Colonic mucosa (tissue), 4 donors: ENCODE results near the gene KRTAP4-9. TPM values are rescaled to one million over a fixed set of nuclear protein-coding genes. Genes with fewer than 3 reads are reported as not detected.

Experiments used
- DNase-seq: peaks from one replicate; pipeline ENCODE4 v3.0.0-alpha.2; 2020
- H3K27ac ChIP-seq: fragments of 200-600 bp; one replicate; pipeline ENCODE4 v1.8.0; 2021
- H3K27me3 ChIP-seq: fragments of 200-600 bp; one replicate; pipeline ENCODE4 v1.8.0; 2021
- H3K36me3 ChIP-seq: fragments of 200-600 bp; one replicate; pipeline ENCODE4 v1.8.0; 2021
- H3K4me1 ChIP-seq: fragments of 200-600 bp; one replicate; pipeline ENCODE4 v1.8.0; 2021; ENCODE audit warnings: mild to moderate bottlenecking
- H3K4me3 ChIP-seq: fragments of 200-600 bp; one replicate; pipeline ENCODE4 v1.8.0; 2021
- H3K9ac ChIP-seq, 2 donors: one replicate each; pipeline ENCODE4 v1.7.0; 2013; ENCODE audit warnings: control low read depth in 2 of 2, low read depth in 2 of 2, low read length in 2 of 2
- H3K9me3 ChIP-seq: fragments of 200-600 bp; one replicate; pipeline ENCODE4 v1.8.0; 2021
- CTCF ChIP-seq: fragments of 200-600 bp; IDR thresholded peaks from one replicate; pipeline ENCODE4 v1.8.0; 2022; ENCODE audit warnings: antibody characterized with exemption, mild to moderate bottlenecking
- intact Hi-C: fragments of 100-400 bp; cut with DNase I; formaldehyde crosslinking; loops from one replicate; pipeline ENCODE4 v1.14.1; 2022
- total RNA-seq, 2 donors: library from RNA; stranded (reverse); fragmentation: NEBNext Ultra II Directional in 1 of 2; extraction: Animal tissue kit (Norgen Biotek cat#: 25700) in 1 of 2; gene quantifications; one replicate each; pipeline ENCODE4 v1.2.1, GENCODE V29; 2021
- donor health status: healthy.
- donor health status: DM: no; HTN: no; CAD: no.
- donor health status: DM: no; HTN: no; CAD: no.

KRTAP4-9 gene
- total RNA-seq, 2 donors from 2014 or later, result not detected

GRCh38 chr17:41151525-41151924 lies 46.3 kb downstream of the KRTAP4-9 start:
- Histone ChIP-seq H3K36me3 (no peaks in the 10 kb centered on the region), H3K9ac (no peak overlapping the region)

GRCh38 chr17:41153856-41154255 lies 48.7 kb downstream of the KRTAP4-9 start:
- Histone ChIP-seq H3K4me3 (no peak overlapping the region), H3K27me3 (no peaks in the 10 kb centered on the region), H3K9ac (no peak overlapping the region), H3K36me3 (no peaks in the 10 kb centered on the region), H3K27ac (no peak overlapping the region), H3K4me1 (no peaks in the 10 kb centered on the region), H3K9me3 (no peaks in the 10 kb centered on the region)
- DNase-seq, result no peak
- TF ChIP-seq CTCF, result no peak
- intact Hi-C loops, result no loop called here

More at GRCh38 chr17:41151525-41151924, 46.3 kb downstream of the KRTAP4-9 start:
- no peaks in the 10 kb centered on the region for H3K4me1 ChIP-seq
- H3K27ac ChIP-seq, result no peak overlapping the region
- H3K9me3 ChIP-seq, result no peaks in the 10 kb centered on the region
- intact Hi-C loops, result no loop called here
- no peak for DNase-seq
- no peaks in the 10 kb centered on the region for H3K27me3 ChIP-seq
- no peak overlapping the region for H3K4me3 ChIP-seq
- no peak for TF ChIP-seq CTCF

Other genes starting within 250 kb of the KRTAP4-9 start
- 1 to 10 TPM; 2.2 to 4.4 TPM for gene KRT12, start 238.2 kb upstream of the KRTAP4-9 start, total RNA-seq
- 1,000 to 10,000 TPM; 1,610 to 1,735 TPM for gene KRT20, start 220.1 kb upstream of the KRTAP4-9 start, total RNA-seq
- 1 to 10 TPM in 1 of 2 donors, under 1 TPM in 1; 0.27 to 1.2 TPM for gene KRT23, start 167.7 kb upstream of the KRTAP4-9 start, total RNA-seq
- gene KRT39, start 138.4 kb upstream of the KRTAP4-9 start, total RNA-seq, result not detected
- under 1 TPM in 1 of 2 donors, not detected in 1; 0.32 TPM for gene KRT40, start 121.1 kb upstream of the KRTAP4-9 start, total RNA-seq
- not detected for gene KRTAP3-3, start 111.2 kb upstream of the KRTAP4-9 start, total RNA-seq
- not detected for gene KRTAP3-2, start 105.5 kb upstream of the KRTAP4-9 start, total RNA-seq
- gene KRTAP3-1, start 96.3 kb upstream of the KRTAP4-9 start, total RNA-seq, result not detected
- not detected for gene KRTAP1-5, start 78.2 kb upstream of the KRTAP4-9 start, total RNA-seq
- not detected for gene KRTAP1-4, start 75.2 kb upstream of the KRTAP4-9 start, total RNA-seq
- not detected for gene KRTAP1-3, start 70.5 kb upstream of the KRTAP4-9 start, total RNA-seq
- gene KRTAP1-1, start 63.9 kb upstream of the KRTAP4-9 start, total RNA-seq, result not detected
- gene KRTAP2-1, start 58.1 kb upstream of the KRTAP4-9 start, total RNA-seq, result not detected
- gene KRTAP2-2, start 50.2 kb upstream of the KRTAP4-9 start, total RNA-seq, result not detected
- not detected for gene KRTAP2-3, start 45.3 kb upstream of the KRTAP4-9 start, total RNA-seq
- gene KRTAP2-4, start 39.5 kb upstream of the KRTAP4-9 start, total RNA-seq, result not detected
- not detected for gene KRTAP4-7, start 21.2 kb upstream of the KRTAP4-9 start, total RNA-seq
- gene KRTAP4-8, start 7.2 kb upstream of the KRTAP4-9 start, total RNA-seq, result not detected
- not detected for gene KRTAP4-16, start 3.2 kb upstream of the KRTAP4-9 start, total RNA-seq
- not detected for gene KRTAP4-11, start 13.0 kb downstream of the KRTAP4-9 start, total RNA-seq
- not detected for gene KRTAP4-12, start 18.8 kb downstream of the KRTAP4-9 start, total RNA-seq
- gene KRTAP4-6, start 35.2 kb downstream of the KRTAP4-9 start, total RNA-seq, result not detected
- gene KRTAP4-5, start 44.4 kb downstream of the KRTAP4-9 start, total RNA-seq, result not detected
- gene KRTAP4-4, start 55.4 kb downstream of the KRTAP4-9 start, total RNA-seq, result not detected
- not detected for gene KRTAP4-3, start 62.8 kb downstream of the KRTAP4-9 start, total RNA-seq
- gene KRTAP4-2, start 72.8 kb downstream of the KRTAP4-9 start, total RNA-seq, result not detected
- gene KRTAP4-1, start 79.5 kb downstream of the KRTAP4-9 start, total RNA-seq, result under 1 TPM in 1 of 2 donors, not detected in 1; 0.53 TPM
- not detected for gene KRTAP9-1, start 84.5 kb downstream of the KRTAP4-9 start, total RNA-seq
- gene KRTAP9-2, start 121.3 kb downstream of the KRTAP4-9 start, total RNA-seq, result not detected
- gene KRTAP9-3, start 127.1 kb downstream of the KRTAP4-9 start, total RNA-seq, result not detected
- gene KRTAP9-8, start 132.6 kb downstream of the KRTAP4-9 start, total RNA-seq, result not detected
- not detected for gene KRTAP9-4, start 144.3 kb downstream of the KRTAP4-9 start, total RNA-seq
- gene KRTAP9-9, start 150.0 kb downstream of the KRTAP4-9 start, total RNA-seq, result not detected
- not detected for gene KRTAP9-6, start 160.0 kb downstream of the KRTAP4-9 start, total RNA-seq
- gene KRTAP9-7, start 170.3 kb downstream of the KRTAP4-9 start, total RNA-seq, result not detected
- not detected for gene KRTAP29-1, start 197.5 kb downstream of the KRTAP4-9 start, total RNA-seq
- not detected for gene KRTAP16-1, start 203.9 kb downstream of the KRTAP4-9 start, total RNA-seq
- not detected for gene KRTAP17-1, start 210.3 kb downstream of the KRTAP4-9 start, total RNA-seq
- gene KRT33A, start 245.4 kb downstream of the KRTAP4-9 start, total RNA-seq, result not detected